ENCODE measurements around the gene KRTAP10-1. TPM values are rescaled to one million over a fixed set of nuclear protein-coding genes. Genes with fewer than 3 reads are reported as not detected.

The KRTAP10-1 gene
- total and polyA plus RNA-seq, 2 of the 8 experiments (the other 6 are each of a cell fraction or from before 2014, with no cell fraction given) = 0.08 TPM; not detected in 1

GRCh38 chr21:44530221-44530902 lies 9.6 kb downstream of the KRTAP10-1 start:
- CTCF ChIA-PET (ENCODE audit: partially characterized antibody) = interaction anchor here (1.3 to 1.7 kb wide), 4 partner anchors 10 to 263 kb away, joined by 3 to 4 read pairs (median 4); no protein-coding TSS in a partner anchor
- Histone ChIP-seq H3K4me1 (replicated peaks in 1 of 4; ENCODE audit: control insufficient read depth in 3 of 4, insufficient read depth in 4 of 4, low read length in 3 of 4) (peaks cover 0 to 3% (median 0%) of the 10 kb centered on the region in 4 experiments; a peak in 1 of 7 replicates), H3K27me3 (replicated peaks in 1 of 4; ENCODE audit: control insufficient read depth in 3 of 4, extremely low read depth in 1 of 4, insufficient read depth in 3 of 4, low read length in 3 of 4) (0 out of 7 replicates have a peak, but pooled peaks cover 0 to 2% (median 0%) of the 10 kb centered on the region in 4 experiments), H3K4me2 (ENCODE audit: insufficient read depth in 1 of 2, low read depth in 2 of 2, low read length in 2 of 2) (no peak overlapping the region), H3K9ac (replicated peaks in 1 of 4; ENCODE audit: extremely low read depth in 1 of 4, low read depth in 3 of 4, low read length in 3 of 4) (no peak overlapping the region), H3K79me2 (ENCODE audit: control insufficient read depth in 1 of 2, insufficient read depth in 2 of 2, low read length in 2 of 2) (no peaks in the 10 kb centered on the region), H3K18ac (ENCODE audit: extremely low read depth, low read length) (no peak overlapping the region), H2AFZ (ENCODE audit: low read length) (no peak overlapping the region), H3K9me3 (ENCODE audit: insufficient read depth in 2 of 2, low read depth in 1 of 2, low read length in 1 of 2) (no peaks in the 10 kb centered on the region), H3K14ac (ENCODE audit: insufficient read length) (no peak overlapping the region), H3K23me2 (ENCODE audit: low read depth, low read length) (peaks cover 4% of the 10 kb centered on the region; the same call in 1 of the 2 replicates), H2BK20ac (ENCODE audit: low read length) (no peak overlapping the region), H3K23ac (ENCODE audit: insufficient read length) (no peak overlapping the region), H3K36me3 (ENCODE audit: control insufficient read depth in 2 of 4, insufficient read depth in 4 of 4, low read length in 3 of 4) (no peaks in the 10 kb centered on the region), H3K4me3 (ENCODE audit: extremely low read depth in 1 of 4, insufficient read depth in 2 of 4, low read depth in 3 of 4, low read length in 4 of 4) (no peak overlapping the region), H4K91ac (replicated peaks; ENCODE audit: insufficient read length, low read length) (no peak overlapping the region), H2BK120ac (replicated peaks; ENCODE audit: low read depth, low read length) (no peak overlapping the region), H2AK5ac (ENCODE audit: low read depth, low read length) (peak overlapping the region; percentile 75; the same call in 1 of the 2 replicates), H2BK12ac (ENCODE audit: low read depth, low read length) (no peak overlapping the region), H3K4ac (replicated peaks; ENCODE audit: insufficient read length, low read depth, low read length) (no peak overlapping the region), H2BK5ac (ENCODE audit: low read depth, low read length) (no peak overlapping the region), H4K20me1 (replicated peaks in 1 of 2; ENCODE audit: control insufficient read depth in 1 of 2, insufficient read depth in 2 of 2, low read length in 2 of 2) (peaks cover 0 to 2% of the 10 kb centered on the region in 2 experiments), H3K56ac (replicated peaks; ENCODE audit: insufficient read length, low read depth, low read length) (no peak overlapping the region), H3K27ac (ENCODE audit: low read depth, low read length) (no peak overlapping the region), H4K8ac (ENCODE audit: extremely low read depth, insufficient read depth, low read length) (no peak overlapping the region), H2BK15ac (ENCODE audit: low read length) (no peak overlapping the region), H4K5ac (ENCODE audit: insufficient read length, low read depth, low read length) (no peak overlapping the region), H3K79me1 (ENCODE audit: low read depth, low read length) (no peaks in the 10 kb centered on the region)
- POLR2A ChIA-PET (ENCODE audit: partially characterized antibody) = interaction anchor here (0.8 to 1.0 kb wide), 2 partner anchors 9 to 15 kb away, joined by 3 read pairs; no protein-coding TSS in a partner anchor
- 89 to 100% methylated on average over 1 to 7 of the region's 7 CpGs for WGBS, 2 experiments (ENCODE audit: extremely low coverage in 1 of 2, insufficient coverage in 1 of 2, insufficient read length in 1 of 2, insufficient replicate concordance in 2 of 2, low coverage in 1 of 2, low lambda C conversion rate in 2 of 2, missing lambda C conversion rate in 1 of 2)
- DNase-seq (ENCODE audit: low read depth in 1 of 2, low spot score in 2 of 2) = no peak
- FAIRE-seq = no peak

All from H1 (cell line).